Muscle layer of colon (tissue), 2 donors: ENCODE results near the gene CRYL1.

Experiments
- H3K27ac ChIP-seq: one replicate; pipeline ENCODE4 v1.7.0; 2013; ENCODE audit warnings: low read depth, mild to moderate bottlenecking, low read length, moderate library complexity
- H3K27me3 ChIP-seq, 2 donors: one replicate each; pipeline ENCODE4 v1.7.0; 2013; ENCODE audit warnings: low read length in 2 of 2, mild to moderate bottlenecking in 2 of 2; ENCODE audit not compliant: insufficient read depth in 2 of 2, control insufficient read depth in 1 of 2
- H3K36me3 ChIP-seq: one replicate; pipeline ENCODE4 v1.7.0; 2013; ENCODE audit warnings: mild to moderate bottlenecking, low read length; ENCODE audit not compliant: insufficient read depth
- H3K4me1 ChIP-seq: one replicate; pipeline ENCODE4 v1.7.0; 2013; ENCODE audit warnings: mild to moderate bottlenecking, low read length; ENCODE audit not compliant: insufficient read depth
- H3K4me3 ChIP-seq, 2 donors: one replicate each; pipeline ENCODE4 v1.7.0; 2013; ENCODE audit warnings: low read length in 2 of 2, low read depth in 1 of 2, mild to moderate bottlenecking in 1 of 2, moderate library complexity in 1 of 2
- H3K9ac ChIP-seq: one replicate; pipeline ENCODE4 v1.7.0; 2013; ENCODE audit warnings: low read length
- H3K9me3 ChIP-seq: one replicate; pipeline ENCODE4 v1.7.0; 2013; ENCODE audit warnings: mild to moderate bottlenecking, low read length
- donor health status: abdominal sarcoma.
- donor health status: Adenocarcinoma of cecum.

CRYL1 gene

DNA sequence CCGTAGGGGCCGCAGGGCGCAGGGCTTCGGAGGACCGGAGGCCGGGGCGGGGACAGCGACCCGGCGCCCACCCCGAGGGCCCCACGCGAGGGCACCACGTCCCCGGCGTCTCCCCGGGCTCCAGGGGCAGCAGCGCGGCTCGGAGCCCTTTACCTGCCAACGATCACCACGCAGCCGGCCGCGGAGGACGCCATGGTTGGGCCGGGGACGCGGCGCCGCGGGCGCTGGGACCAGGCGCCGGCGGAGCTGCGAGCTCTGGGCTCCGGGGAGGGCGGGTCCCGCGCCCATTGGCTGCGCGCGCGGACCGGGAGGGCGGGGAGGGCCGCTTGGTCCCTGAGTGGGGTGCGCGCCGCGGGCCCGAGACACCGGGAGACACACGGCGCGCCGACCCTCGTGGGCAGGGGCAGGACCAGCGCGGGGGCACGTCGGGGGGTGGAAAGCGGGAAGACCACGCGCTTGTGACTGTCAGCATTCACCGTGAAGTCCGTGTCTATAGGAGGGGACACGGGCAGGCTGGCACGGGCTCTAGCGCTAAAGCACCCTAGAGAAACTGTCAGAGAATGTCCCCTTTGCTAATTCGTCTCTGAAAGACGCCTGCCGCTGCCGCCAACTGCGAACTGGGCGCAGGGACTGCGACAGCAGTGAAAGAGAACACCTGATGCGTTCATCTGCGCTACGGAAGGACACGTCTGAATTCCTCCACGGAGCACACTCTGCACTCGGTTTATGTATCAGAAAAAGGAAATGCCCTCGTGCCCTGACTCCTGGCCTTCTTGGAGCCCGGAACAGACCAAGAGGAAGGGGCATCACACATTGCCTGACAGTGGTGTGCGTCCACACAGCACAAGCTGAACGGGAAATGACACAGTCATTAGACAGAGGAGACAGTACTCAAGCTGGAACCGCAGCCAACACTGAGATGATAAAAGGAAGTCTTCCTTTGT, at the start of gene CRYL1:
CRYL1 (minus strand) TSS at position 257 of the 944 bp plus-strand sequence; CDS start at position 194, 63 bp downstream.
- peak within 1 kb of the TSS; percentile 86 for H3K9ac ChIP-seq
- no peaks in the 10 kb centered on the region for H3K9me3 ChIP-seq
- peaks cover 7% of the 10 kb centered on the region for H3K4me1 ChIP-seq
- H3K27ac ChIP-seq = peak within 1 kb of the TSS; percentile 73
- peak within 1 kb of the TSS; percentile 69 to 97 for H3K4me3 ChIP-seq
- H3K27me3 ChIP-seq = no peaks in the 10 kb centered on the region
- H3K36me3 ChIP-seq = no peaks in the 10 kb centered on the region

GRCh38 chr13:20573636-20574035, 48.0 kb upstream of the CRYL1 start:
- Histone ChIP-seq H3K9me3 (no peaks in the 10 kb centered on the region), H3K4me3 (no peak overlapping the region), H3K4me1 (no peaks in the 10 kb centered on the region), H3K27ac (no peak overlapping the region), H3K36me3 (no peaks in the 10 kb centered on the region), H3K9ac (no peak overlapping the region), H3K27me3 (no peaks in the 10 kb centered on the region)

DNA sequence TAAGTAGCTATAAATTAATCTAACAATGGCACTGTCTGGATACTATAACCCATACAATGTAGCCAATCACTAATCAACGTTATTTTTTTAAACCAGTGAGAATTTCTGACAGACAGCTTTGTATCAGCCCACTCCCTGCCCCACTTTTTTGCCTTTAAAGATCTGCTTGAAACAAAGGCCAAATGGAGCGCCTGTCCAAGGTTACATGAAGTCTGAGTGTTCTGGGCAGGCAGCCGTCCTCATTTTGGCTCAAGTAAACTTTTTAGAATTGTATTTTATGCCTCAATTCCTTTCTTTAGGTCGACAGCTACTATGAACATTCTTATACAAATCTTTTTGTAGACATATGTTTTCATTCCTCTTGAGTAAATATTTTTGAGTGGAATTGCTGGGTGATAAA, 47.5 kb upstream of the CRYL1 start:
- H3K36me3 ChIP-seq = no peaks in the 10 kb centered on the region
- peaks cover 2% of the 10 kb centered on the region for H3K4me1 ChIP-seq
- H3K27me3 ChIP-seq = no peaks in the 10 kb centered on the region

DNA sequence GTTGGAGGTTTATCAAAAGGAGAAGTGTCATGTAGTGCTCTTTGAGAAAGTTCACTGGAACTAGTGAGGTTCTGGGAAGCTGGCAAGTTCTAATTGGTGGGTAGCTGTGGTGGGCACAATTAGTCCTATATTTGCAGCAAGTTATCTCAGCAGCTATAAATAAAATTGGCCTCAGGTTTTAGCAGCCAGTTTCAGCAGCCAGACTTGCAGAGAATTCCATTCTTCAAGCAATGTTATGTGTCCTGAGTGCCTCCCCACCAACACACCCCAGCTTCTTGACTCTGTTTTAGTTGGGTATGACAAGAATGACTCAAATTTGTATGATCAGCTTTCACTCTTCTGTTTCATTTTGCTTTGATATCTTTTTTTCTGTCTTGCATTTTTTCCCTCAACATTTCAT, 46.0 kb upstream of the CRYL1 start:
- Histone ChIP-seq H3K4me3 (no peak overlapping the region), H3K27me3 (no peaks in the 10 kb centered on the region), H3K9me3 (no peaks in the 10 kb centered on the region), H3K36me3 (no peaks in the 10 kb centered on the region), H3K4me1 (peaks cover 10% of the 10 kb centered on the region), H3K9ac (no peak overlapping the region), H3K27ac (no peak overlapping the region)

More for the DNA sequence above, 47.5 kb upstream of the CRYL1 start:
- H3K27ac ChIP-seq = no peak overlapping the region
- H3K9me3 ChIP-seq = no peaks in the 10 kb centered on the region
- H3K9ac ChIP-seq = no peak overlapping the region
- no peak overlapping the region for H3K4me3 ChIP-seq

GRCh38 chr13:20570517-20570916, 44.9 kb upstream of the CRYL1 start:
- H3K9me3 ChIP-seq = no peaks in the 10 kb centered on the region
- H3K4me1 ChIP-seq = peaks cover 10% of the 10 kb centered on the region
- H3K27ac ChIP-seq = no peak overlapping the region
- no peak overlapping the region for H3K9ac ChIP-seq
- H3K4me3 ChIP-seq = no peak overlapping the region
- no peaks in the 10 kb centered on the region for H3K36me3 ChIP-seq
- H3K27me3 ChIP-seq = no peaks in the 10 kb centered on the region

DNA sequence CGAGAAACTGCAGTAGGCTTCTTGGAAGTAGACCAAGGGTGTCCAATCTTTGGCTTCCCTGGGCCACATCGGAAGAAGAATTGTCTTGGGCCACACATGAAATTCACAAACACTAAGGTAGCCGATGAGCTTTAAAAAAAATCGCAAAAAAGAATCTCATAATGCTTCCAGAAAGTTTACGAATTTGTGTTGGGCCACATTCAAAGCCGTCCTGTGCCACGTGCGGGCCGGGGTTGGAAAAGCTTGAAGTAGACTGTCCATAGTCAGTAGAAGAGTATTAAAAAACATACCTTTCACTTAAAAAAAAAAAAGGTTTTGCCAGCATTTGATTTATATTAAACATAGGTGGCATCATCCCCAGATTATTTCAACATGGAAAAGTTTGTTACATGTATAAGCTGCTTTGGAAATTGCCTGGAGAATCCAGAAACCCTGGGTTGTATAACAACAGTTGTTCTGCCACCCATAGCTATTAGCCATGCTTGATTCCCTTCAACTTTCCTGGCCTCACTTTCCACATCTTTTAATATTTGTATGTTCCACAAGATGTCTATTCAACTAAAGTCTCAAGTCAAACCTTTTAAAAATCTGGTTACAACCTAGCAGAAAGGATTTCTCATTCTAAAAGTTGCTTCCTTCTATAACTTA, 42.3 kb upstream of the CRYL1 start:
- Histone ChIP-seq H3K9me3 (no peaks in the 10 kb centered on the region), H3K9ac (peak overlapping the region; percentile 81), H3K4me3 (peak overlapping the region; percentile 7 to 84), H3K4me1 (peaks cover 10% of the 10 kb centered on the region), H3K27ac (peak overlapping the region; percentile 67), H3K27me3 (no peaks in the 10 kb centered on the region), H3K36me3 (no peaks in the 10 kb centered on the region)

- H3K4me1 ChIP-seq = peaks cover 10% of the 10 kb centered on the region
- peak within 1 kb of the TSS; percentile 70 to 84 for H3K4me3 ChIP-seq
- no peaks in the 10 kb centered on the region for H3K9me3 ChIP-seq
These were observed 41.5 kb upstream of the CRYL1 start, which contains the start of gene IFT88 for GRCh38 chr13:20566898-20567874. Gene IFT88 (plus strand): TSS chr13:20567157. CDS start chr13:20574386, 7,229 bp downstream.

DNA sequence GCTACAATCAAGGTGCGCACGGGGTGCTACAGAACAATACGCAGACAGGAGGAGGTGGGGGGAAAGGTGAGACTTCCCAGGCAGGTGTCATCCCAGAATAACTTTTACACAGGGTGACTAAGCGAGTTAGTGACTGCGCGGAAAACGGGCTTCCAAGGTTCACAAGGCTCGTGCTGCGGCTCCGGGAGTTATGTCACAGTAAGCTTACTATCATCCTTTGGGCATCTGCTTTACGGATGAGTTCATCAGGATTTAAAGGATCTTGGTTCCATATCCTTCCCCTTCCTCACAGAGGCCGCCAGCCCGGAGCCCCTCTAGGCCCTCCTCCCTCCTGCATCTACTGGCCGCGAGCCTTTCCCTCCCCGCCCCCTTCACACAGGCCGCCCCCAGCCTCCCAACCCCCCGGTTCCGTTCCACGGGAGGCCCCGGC, 40.8 kb upstream of the CRYL1 start:
- no peaks in the 10 kb centered on the region for H3K36me3 ChIP-seq
- no peaks in the 10 kb centered on the region for H3K27me3 ChIP-seq
- peak overlapping the region; percentile 70 to 84 for H3K4me3 ChIP-seq
- no peaks in the 10 kb centered on the region for H3K9me3 ChIP-seq
- peak overlapping the region; percentile 80 for H3K9ac ChIP-seq
- peak overlapping the region; percentile 67 for H3K27ac ChIP-seq
- peaks cover 10% of the 10 kb centered on the region for H3K4me1 ChIP-seq

More at GRCh38 chr13:20566898-20567874, 41.5 kb upstream of the CRYL1 start, which contains the start of gene IFT88:
- peak within 1 kb of the TSS; percentile 67 for H3K27ac ChIP-seq
- no peaks in the 10 kb centered on the region for H3K36me3 ChIP-seq
- H3K27me3 ChIP-seq = no peaks in the 10 kb centered on the region
- peak within 1 kb of the TSS; percentile 81 for H3K9ac ChIP-seq

DNA sequence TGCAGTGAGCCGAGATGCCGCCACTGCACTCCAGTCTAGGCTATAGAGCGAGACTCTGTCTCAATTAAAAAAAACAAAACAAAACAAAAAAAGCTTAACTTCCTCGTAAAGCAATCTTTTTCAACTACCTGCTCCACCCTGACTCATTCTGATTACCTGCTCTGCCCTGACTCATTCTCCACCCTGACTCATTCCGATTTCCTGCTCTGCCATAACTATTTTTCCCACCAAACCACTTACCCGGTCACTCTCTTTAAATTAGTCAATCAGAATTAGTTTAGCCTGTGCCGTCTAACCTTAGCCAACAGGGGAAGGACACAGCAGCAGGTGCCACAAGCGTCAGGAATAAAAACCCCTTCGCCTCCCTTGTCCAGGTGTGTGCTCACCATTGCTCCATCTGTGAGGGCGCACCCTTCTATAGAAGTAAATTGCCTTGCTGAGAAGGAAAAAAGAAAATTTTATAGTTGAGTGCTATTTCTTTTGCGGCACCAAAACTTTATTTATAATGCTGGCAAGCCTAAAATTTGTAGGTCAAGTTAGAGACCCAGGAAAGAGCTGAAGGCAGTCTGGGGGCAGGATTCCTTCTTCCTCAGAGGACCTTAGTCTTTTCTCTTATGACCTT, 39.6 kb upstream of the CRYL1 start:
- Histone ChIP-seq H3K9me3 (no peaks in the 10 kb centered on the region), H3K27ac (no peak overlapping the region), H3K4me3 (no peak overlapping the region), H3K27me3 (no peaks in the 10 kb centered on the region), H3K9ac (no peak overlapping the region), H3K36me3 (no peaks in the 10 kb centered on the region), H3K4me1 (peaks cover 10% of the 10 kb centered on the region)

DNA sequence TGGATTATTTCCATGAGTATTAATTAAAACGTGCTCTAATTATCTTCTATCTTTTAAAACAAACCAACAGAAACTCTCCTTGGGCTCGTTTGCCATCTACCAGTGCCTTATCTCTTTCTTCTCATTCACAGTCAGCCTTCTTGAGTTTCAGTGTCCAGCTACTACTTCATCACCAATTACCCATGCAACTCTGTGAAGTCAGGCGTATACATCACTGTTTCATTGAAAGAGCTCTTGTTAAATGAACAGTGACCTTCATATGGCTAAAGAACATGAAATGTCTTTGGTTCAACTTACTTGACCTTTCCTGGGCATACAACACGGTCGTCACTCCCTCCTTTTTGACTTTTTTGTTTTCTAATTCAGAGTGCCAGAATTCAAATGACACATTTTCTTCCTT, 36.1 kb upstream of the CRYL1 start:
- H3K27me3 ChIP-seq = no peaks in the 10 kb centered on the region
- H3K9me3 ChIP-seq = no peaks in the 10 kb centered on the region
- H3K27ac ChIP-seq = no peak overlapping the region
- no peaks in the 10 kb centered on the region for H3K4me1 ChIP-seq
- H3K4me3 ChIP-seq = no peak overlapping the region
- no peaks in the 10 kb centered on the region for H3K36me3 ChIP-seq
- no peak overlapping the region for H3K9ac ChIP-seq
